Omental fat pad (tissue), 4 donors: ENCODE results near the gene NR1I3. TPM values are rescaled to one million over a fixed set of nuclear protein-coding genes. Genes with fewer than 3 reads are reported as not detected.
A peak's percentile ranks its signal among the peaks of the same experiment; 100 is the strongest.
"Not testable (repeated sequence)": the region's sequence is repeated elsewhere in the genome, so short reads cannot be mapped to it uniquely, and the experiment has no call there.

ENCODE experiments used
- ATAC-seq: fragments of 150-250 bp; one replicate; pipeline ENCODE4 v1.9.1; 2016; ENCODE audit warnings: mild to moderate bottlenecking, moderate library complexity; ENCODE audit not compliant: low FRiP score
- DNase-seq: peaks from one replicate; pipeline ENCODE4 v3.0.0-alpha.2; 2019; ENCODE audit warnings: low spot score
- CTCF ChIP-seq, 3 donors: fragments of 450-650 bp; IDR thresholded peaks; one replicate each; pipeline ENCODE4 v1.5.1; 2016 to 2017; ENCODE audit warnings: antibody characterized with exemption in 3 of 3, mild to moderate bottlenecking in 3 of 3, moderate library complexity in 2 of 3
- total RNA-seq, 4 donors: library from RNA; depleted of rRNA; stranded (reverse); fragments of >200 nt; gene quantifications; one replicate each; pipeline ENCODE4 v1.1.0, GENCODE V29; 2016

The NR1I3 gene
- total RNA-seq, 4 donors from 2014 or later, result not detected

- no peak for ATAC-seq
- TF ChIP-seq CTCF (IDR thresholded peaks at IDR 0.05), result no peak
- DNase-seq, result no peak
These were observed 21.8 kb upstream of the NR1I3 start for GRCh38 chr1:161259765-161260164.

GRCh38 chr1:161259345-161259702 is 21.3 kb upstream of the NR1I3 start:
- no peak for ATAC-seq
- no peak for TF ChIP-seq CTCF (IDR thresholded peaks at IDR 0.05)

GRCh38 chr1:161258439-161259344 is 20.7 kb upstream of the NR1I3 start, which contains the start of gene PCP4L1:
Gene PCP4L1 (plus strand): TSS chr1:161258745. CDS start chr1:161258975, 230 bp downstream.
- DNase-seq (no peak), ATAC-seq (peak; percentile 77)
- TF ChIP-seq CTCF (IDR thresholded peaks at IDR 0.05), result no peak

More at GRCh38 chr1:161259345-161259702, 21.3 kb upstream of the NR1I3 start:
- no peak for DNase-seq

- not testable (repeated sequence) for DNase-seq, ATAC-seq
These were observed 19.1 kb upstream of the NR1I3 start for GRCh38 chr1:161257109-161257508.

- ATAC-seq, DNase-seq: not testable (repeated sequence)
These were observed 18.0 kb upstream of the NR1I3 start for GRCh38 chr1:161255955-161256520.

GRCh38 chr1:161255302-161255701 is 17.3 kb upstream of the NR1I3 start:
- ATAC-seq, DNase-seq: not testable (repeated sequence)

GRCh38 chr1:161251579-161251978 is 13.6 kb upstream of the NR1I3 start:
- ATAC-seq, result no peak
- no peak for TF ChIP-seq CTCF (IDR thresholded peaks at IDR 0.05)
- no peak for DNase-seq

- no peak for TF ChIP-seq CTCF (IDR thresholded peaks at IDR 0.05)
- DNase-seq, result no peak
These were observed 12.8 kb upstream of the NR1I3 start for GRCh38 chr1:161250829-161251228.

GRCh38 chr1:161250100-161250499 is 12.1 kb upstream of the NR1I3 start:
- ATAC-seq, DNase-seq: not testable (repeated sequence)

More at GRCh38 chr1:161250829-161251228, 12.8 kb upstream of the NR1I3 start:
- ATAC-seq, result no peak
